Mesenchymal stem cell (in vitro differentiated cells and primary cell): Measurements from ENCODE around the gene DCAF12.
"Not testable (repeated sequence)": the region's sequence is repeated elsewhere in the genome, so short reads cannot be mapped to it uniquely, and the experiment has no call there.

Experiments
- DNase-seq: peaks from one replicate; pipeline ENCODE4 v3.0.0-alpha.2; 2013
- H2AFZ ChIP-seq: one replicate; pipeline ENCODE4 v1.6.1; 2013; ENCODE audit warnings: low read depth, mild to moderate bottlenecking, control low read depth, inconsistent platforms, low read length, moderate library complexity
- H2AK5ac ChIP-seq: 2 replicates; pipeline ENCODE4 v1.6.1; 2013; ENCODE audit warnings: low read length, moderate library complexity, mild to moderate bottlenecking, inconsistent platforms; ENCODE audit not compliant: severe bottlenecking
- H2BK120ac ChIP-seq: one replicate; pipeline ENCODE4 v1.6.1; 2013; ENCODE audit warnings: low read depth, mild to moderate bottlenecking, inconsistent platforms, low read length, moderate library complexity
- H2BK12ac ChIP-seq, 2 experiments: one replicate each; pipeline ENCODE4 v1.6.1; 2013; ENCODE audit warnings: inconsistent platforms in 2 of 2, low read length in 2 of 2, mild to moderate bottlenecking in 2 of 2, moderate library complexity in 2 of 2, control low read depth in 1 of 2
- H2BK15ac ChIP-seq: one replicate; pipeline ENCODE4 v1.6.1; 2013; ENCODE audit warnings: mild to moderate bottlenecking, low read depth, inconsistent platforms; ENCODE audit not compliant: poor library complexity, severe bottlenecking
- H2BK5ac ChIP-seq: 2 replicates; pipeline ENCODE4 v1.6.1; 2013; ENCODE audit warnings: low read depth, mild to moderate bottlenecking, low read length, control low read depth, inconsistent platforms; ENCODE audit not compliant: poor library complexity, severe bottlenecking
- H3K14ac ChIP-seq, 2 experiments: one replicate each; pipeline ENCODE4 v1.6.1; 2013; ENCODE audit warnings: inconsistent platforms in 2 of 2, low read length in 2 of 2, control low read depth in 1 of 2, mild to moderate bottlenecking in 1 of 2, moderate library complexity in 1 of 2
- H3K18ac ChIP-seq, 2 experiments: one replicate each; pipeline ENCODE4 v1.6.1; 2013; ENCODE audit warnings: inconsistent platforms in 2 of 2, low read length in 2 of 2, control low read depth in 1 of 2, low read depth in 1 of 2, mild to moderate bottlenecking in 1 of 2
- H3K23ac ChIP-seq, 2 experiments: one replicate each; pipeline ENCODE4 v1.6.1; 2013; ENCODE audit warnings: inconsistent platforms in 2 of 2, low read length in 2 of 2, mild to moderate bottlenecking in 2 of 2, moderate library complexity in 2 of 2, control low read depth in 1 of 2
- H3K27ac ChIP-seq: 2 replicates; pipeline ENCODE4 v1.5.1; 2013; ENCODE audit warnings: mild to moderate bottlenecking, moderate library complexity, low read length, control low read depth, inconsistent platforms; ENCODE audit not compliant: poor library complexity, severe bottlenecking
- H3K27me3 ChIP-seq, 2 experiments: 2 replicates each; pipeline versions ENCODE4 v1.6.1 to v1.7.0; 2013; ENCODE audit warnings: low read length in 2 of 2, mild to moderate bottlenecking in 2 of 2, moderate library complexity in 2 of 2, control low read depth in 1 of 2, inconsistent platforms in 1 of 2; ENCODE audit not compliant: control insufficient read depth in 1 of 2, insufficient read depth in 1 of 2
- H3K36me3 ChIP-seq, 2 experiments: 2 replicates each; pipeline versions ENCODE4 v1.6.1 to v1.7.0; 2013; ENCODE audit warnings: low read length in 2 of 2, control low read depth in 1 of 2, inconsistent platforms in 1 of 2, low read depth in 1 of 2, mild to moderate bottlenecking in 1 of 2; ENCODE audit not compliant: insufficient read depth in 2 of 2, control insufficient read depth in 1 of 2
- H3K4ac ChIP-seq, 2 experiments: one replicate each; pipeline ENCODE4 v1.6.1; 2013; ENCODE audit warnings: inconsistent platforms in 2 of 2, low read length in 2 of 2, mild to moderate bottlenecking in 2 of 2, moderate library complexity in 2 of 2, control low read depth in 1 of 2, low read depth in 1 of 2
- H3K4me1 ChIP-seq: 2 replicates; pipeline ENCODE4 v1.6.1; 2013; ENCODE audit warnings: low read depth, low read length, control low read depth; ENCODE audit not compliant: control insufficient read depth, insufficient read depth
- H3K4me2 ChIP-seq: 2 replicates; pipeline ENCODE4 v1.6.1; 2013; ENCODE audit warnings: low read length, mild to moderate bottlenecking, inconsistent platforms; ENCODE audit not compliant: poor library complexity, severe bottlenecking
- H3K4me3 ChIP-seq, 2 experiments: 2 replicates each; pipeline versions ENCODE4 v1.5.1 to v1.7.0; 2013; ENCODE audit warnings: low read length in 2 of 2, mild to moderate bottlenecking in 2 of 2, control low read depth in 1 of 2, low read depth in 1 of 2; ENCODE audit not compliant: insufficient read depth in 1 of 2
- H3K79me1 ChIP-seq: replicated peaks from 2 replicates; pipeline ENCODE4 v1.6.1; 2013; ENCODE audit warnings: mild to moderate bottlenecking, control low read depth, low read length, inconsistent platforms; ENCODE audit not compliant: poor library complexity, severe bottlenecking
- H3K9ac ChIP-seq: 2 replicates; pipeline ENCODE4 v1.7.0; 2013; ENCODE audit warnings: mild to moderate bottlenecking, low read length, moderate library complexity
- H3K9me3 ChIP-seq: 2 replicates; pipeline ENCODE4 v1.7.0; 2013; ENCODE audit warnings: mild to moderate bottlenecking, low read length; ENCODE audit not compliant: control insufficient read depth
- H4K8ac ChIP-seq: one replicate; pipeline ENCODE4 v1.6.1; 2013; ENCODE audit warnings: inconsistent platforms, mild to moderate bottlenecking, low read length, moderate library complexity
- H4K91ac ChIP-seq: one replicate; pipeline ENCODE4 v1.6.1; 2013; ENCODE audit warnings: mild to moderate bottlenecking, low read length, inconsistent platforms
- WGBS: methylation state at CpG from one replicate; pipeline ENCODE4 v1.1.7; 2013; ENCODE audit warnings: mixed read lengths; 5-methylcytosine and 5-hydroxymethylcytosine counted together

DCAF12 gene

DNA sequence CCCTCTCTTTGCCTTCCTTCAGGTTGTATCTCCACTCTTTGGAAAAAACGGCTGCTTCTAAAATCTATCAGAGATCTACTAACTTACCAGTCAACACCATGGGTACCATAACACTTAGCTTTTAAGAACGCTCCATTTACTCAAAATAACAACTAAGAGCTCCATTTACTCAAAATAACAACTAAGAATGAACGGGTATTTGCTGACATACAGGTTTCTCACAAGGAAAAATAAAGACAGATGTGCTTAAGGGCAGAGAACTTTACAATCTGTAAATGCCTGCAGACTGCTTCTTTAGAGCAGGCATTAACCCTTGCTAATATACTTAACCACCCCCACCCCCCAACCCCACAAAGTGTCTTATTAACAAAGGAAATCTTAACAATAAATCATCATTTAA is 80.6 kb downstream of the DCAF12 start:
- Histone ChIP-seq H3K36me3 (peaks cover 17 to 18% of the 10 kb centered on the region in 2 experiments), H4K91ac (no peak overlapping the region), H2AK5ac (no peak overlapping the region), H3K14ac (no peak overlapping the region), H2BK12ac (no peak overlapping the region), H3K4me3 (no peak overlapping the region), H2BK5ac (no peak overlapping the region), H3K27ac (no peak overlapping the region), H3K4me1 (peaks cover 8% of the 10 kb centered on the region), H4K8ac (no peak overlapping the region), H2BK120ac (no peak overlapping the region), H3K27me3 (no peaks in the 10 kb centered on the region), H3K18ac (no peak overlapping the region), H2BK15ac (no peak overlapping the region), H3K9me3 (no peaks in the 10 kb centered on the region), H2AFZ (no peak overlapping the region), H3K23ac (no peak overlapping the region), H3K4ac (no peak overlapping the region), H3K9ac (peak overlapping the region; percentile 0), H3K79me1 (peaks cover 3% of the 10 kb centered on the region), H3K4me2 (no peak overlapping the region)
- DNase-seq, result no peak
- 83% methylated on average over 3 of the region's 3 CpGs for WGBS

DNA sequence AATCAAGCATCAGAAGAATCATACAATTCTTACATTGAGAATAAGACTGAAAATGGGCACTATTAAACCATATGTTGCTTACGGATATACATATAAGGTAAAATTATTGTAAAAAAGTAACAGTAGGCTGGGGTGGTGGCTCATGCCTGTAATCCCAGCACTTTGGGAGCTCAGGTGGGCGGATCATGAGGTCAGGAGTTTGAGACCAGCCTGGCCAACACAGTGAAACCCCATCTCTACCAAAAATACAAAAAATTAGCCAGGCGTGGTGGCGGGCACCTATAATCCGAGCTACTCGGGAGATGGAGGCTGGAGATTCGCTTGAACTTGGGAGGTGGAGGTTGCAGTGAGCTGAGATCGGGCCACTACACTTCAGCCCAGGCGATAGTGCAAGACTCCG is 84.4 kb downstream of the DCAF12 start:
- H2AK5ac ChIP-seq, H3K4me2 ChIP-seq, H3K4me1 ChIP-seq, H3K9ac ChIP-seq, H2BK12ac ChIP-seq, H2BK120ac ChIP-seq, H2AFZ ChIP-seq, H3K4ac ChIP-seq, H2BK15ac ChIP-seq, H3K23ac ChIP-seq, H3K27me3 ChIP-seq, H4K8ac ChIP-seq, H3K79me1 ChIP-seq, H3K18ac ChIP-seq, H3K27ac ChIP-seq, DNase-seq, H4K91ac ChIP-seq, H3K4me3 ChIP-seq, H2BK5ac ChIP-seq, H3K9me3 ChIP-seq, H3K14ac ChIP-seq: not testable (repeated sequence)
- H3K36me3 ChIP-seq, result peaks cover 25 to 27% of the 10 kb centered on the region in 2 experiments
- WGBS, result 100% methylated on average over 10 of the region's 10 CpGs

GRCh38 chr9:34038851-34039250 is 87.6 kb downstream of the DCAF12 start:
- DNase-seq, H3K79me1 ChIP-seq, H3K23ac ChIP-seq, H3K18ac ChIP-seq, H2BK5ac ChIP-seq, H3K27me3 ChIP-seq, H3K14ac ChIP-seq, H3K4me3 ChIP-seq, H3K4ac ChIP-seq, H3K4me1 ChIP-seq, H2AK5ac ChIP-seq, H2AFZ ChIP-seq, H3K9me3 ChIP-seq, H3K4me2 ChIP-seq, H4K91ac ChIP-seq, H3K9ac ChIP-seq, H3K27ac ChIP-seq, H2BK12ac ChIP-seq, H2BK120ac ChIP-seq, H4K8ac ChIP-seq, H2BK15ac ChIP-seq: not testable (repeated sequence)
- peaks cover 21 to 26% of the 10 kb centered on the region in 2 experiments for H3K36me3 ChIP-seq
- 100% methylated on average over 29 of the region's 37 CpGs for WGBS

DNA sequence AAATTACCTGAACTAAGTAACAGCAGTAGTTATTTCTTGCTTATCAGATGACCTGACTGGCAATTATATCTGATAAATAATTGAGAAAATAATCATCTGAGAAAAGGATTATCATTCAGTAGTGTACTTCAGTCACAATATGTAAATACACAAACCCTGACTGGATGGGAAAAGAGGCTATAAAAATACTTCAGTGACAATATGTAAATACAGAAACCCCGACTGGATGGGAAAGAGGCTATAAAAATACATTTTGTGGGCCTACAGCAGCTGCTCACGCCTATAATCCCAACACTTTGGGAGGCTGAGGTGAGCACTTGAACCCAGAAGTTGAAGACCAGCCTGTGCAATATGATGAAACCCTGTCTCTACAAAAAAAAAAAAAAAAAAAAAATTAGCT is 88.9 kb downstream of the DCAF12 start:
- no peak overlapping the region for H2BK12ac ChIP-seq
- H2BK15ac ChIP-seq, result no peak overlapping the region
- no peak overlapping the region for H3K4ac ChIP-seq
- no peak overlapping the region for H4K8ac ChIP-seq
- peaks cover 8% of the 10 kb centered on the region for H3K4me1 ChIP-seq
- H4K91ac ChIP-seq, result no peak overlapping the region
- no peak overlapping the region for H3K4me3 ChIP-seq
- H3K36me3 ChIP-seq, result peaks cover 14 to 17% of the 10 kb centered on the region in 2 experiments
- no peak overlapping the region for H2AFZ ChIP-seq
- H3K23ac ChIP-seq, result no peak overlapping the region
- H3K27me3 ChIP-seq, result no peaks in the 10 kb centered on the region
- H3K27ac ChIP-seq, result peak overlapping the region; percentile 14
- H2AK5ac ChIP-seq, result no peak overlapping the region
- DNase-seq, result no peak
- no peak overlapping the region for H2BK120ac ChIP-seq
- no peak overlapping the region for H3K9ac ChIP-seq
- no peaks in the 10 kb centered on the region for H3K79me1 ChIP-seq
- no peak overlapping the region for H3K4me2 ChIP-seq
- no peak overlapping the region for H2BK5ac ChIP-seq
- no peaks in the 10 kb centered on the region for H3K9me3 ChIP-seq
- H3K18ac ChIP-seq, result no peak overlapping the region
- WGBS, result 71% methylated on average over 2 of the region's 2 CpGs
- no peak overlapping the region for H3K14ac ChIP-seq
